Endothelial cell of umbilical vein (primary cell): ENCODE measurements around the gene CDC37L1. TPM values are rescaled to one million over a fixed set of nuclear protein-coding genes. Genes with fewer than 3 reads are reported as not detected.

ENCODE experiments used
- BruUV-seq: library from RNA; stranded (reverse); fragments of 400-500 nt; replicated peaks from 2 replicates; lab custom pipeline; 2021; lab: Mats Ljungman, UMichigan
- CTCF ChIA-PET: fragments of 300-600, 350-600 bp; sonication (Branson Sonifier 250); formaldehyde crosslinking; loops from one replicate; lab custom pipeline; 2021; ENCODE audit warnings: antibody characterized with exemption, inconsistent platforms; lab: Charles Lee
- POLR2A ChIA-PET: fragments of 300-600, 350-600 bp; sonication (Branson Sonifier 250); formaldehyde crosslinking; loops from one replicate; lab custom pipeline; 2021; ENCODE audit warnings: antibody characterized with exemption, inconsistent platforms; lab: Charles Lee
- DNase-seq: peaks from one replicate; pipeline ENCODE4 v3.0.0-alpha.2; 2011; ENCODE audit warnings: low read depth, low spot score
- FAIRE-seq: peaks from 2 replicates; lab custom pipeline; 2011; peaks lifted over from hg19 to GRCh38; lab: Jason Lieb, UNC
- H2AFZ ChIP-seq: 2 replicates; pipeline ENCODE4 v1.6.0; 2012; ENCODE audit warnings: low read depth, low read length, control low read depth, inconsistent platforms
- H3K27ac ChIP-seq: 2 replicates; pipeline ENCODE4 v1.5.1; 2011; ENCODE audit warnings: low read depth, mild to moderate bottlenecking, control low read depth, low read length, moderate library complexity; ENCODE audit not compliant: insufficient read depth
- H3K27me3 ChIP-seq, 2 experiments: 2 replicates each; pipeline versions ENCODE4 v1.6.0 to v1.6.1; 2011; ENCODE audit warnings: low read length in 2 of 2, mixed read lengths in 1 of 2; ENCODE audit not compliant: control insufficient read depth in 2 of 2, insufficient read depth in 2 of 2
- H3K36me3 ChIP-seq, 2 experiments: 2 replicates in 1 of 2; 3 replicates in 1 of 2; pipeline ENCODE4 v1.5.1; 2011; ENCODE audit warnings: low read length in 2 of 2, mild to moderate bottlenecking in 1 of 2, moderate library complexity in 1 of 2; ENCODE audit not compliant: control insufficient read depth in 2 of 2, insufficient read depth in 2 of 2; ENCODE audit errors: extremely low read depth in 1 of 2
- H3K4me1 ChIP-seq: 3 replicates; pipeline ENCODE4 v1.5.1; 2011; ENCODE audit warnings: mild to moderate bottlenecking, low read length; ENCODE audit not compliant: control insufficient read depth, insufficient read depth; ENCODE audit errors: extremely low read depth
- H3K4me2 ChIP-seq: 2 replicates; pipeline ENCODE4 v1.6.1; 2011; ENCODE audit warnings: low read length, control low read depth, mixed read lengths; ENCODE audit not compliant: insufficient read depth
- H3K4me3 ChIP-seq, 3 experiments: fragments of 200-600 bp in 1 of 3; sonication (generic), shearing (Covaris generic) in 1 of 3; replicated peaks in 1 of 3; 2 replicates each; pipeline ENCODE4 v1.5.1; 2011 to 2016; ENCODE audit warnings: control low read depth in 3 of 3, low read length in 3 of 3, mild to moderate bottlenecking in 2 of 3, inconsistent platforms in 1 of 3, low read depth in 1 of 3, moderate library complexity in 1 of 3; ENCODE audit not compliant: insufficient read depth in 1 of 3
- H3K79me2 ChIP-seq: 2 replicates; pipeline ENCODE4 v1.6.0; 2012; ENCODE audit warnings: low read length, inconsistent platforms; ENCODE audit not compliant: control insufficient read depth, insufficient read depth
- H3K9ac ChIP-seq: replicated peaks from 2 replicates; pipeline ENCODE3; 2011; ENCODE audit warnings: low read length, control low read depth; ENCODE audit not compliant: insufficient read depth; ENCODE audit errors: extremely low read depth
- H3K9me1 ChIP-seq: replicated peaks from 3 replicates; pipeline ENCODE4 v1.6.0; 2011; ENCODE audit warnings: mild to moderate bottlenecking, low read length; ENCODE audit not compliant: control insufficient read depth, insufficient read depth; ENCODE audit errors: extremely low read depth
- H3K9me3 ChIP-seq: replicated peaks from 2 replicates; pipeline ENCODE4 v1.5.1; 2012; ENCODE audit warnings: low read length, inconsistent platforms; ENCODE audit not compliant: control insufficient read depth, insufficient read depth
- H4K20me1 ChIP-seq: replicated peaks from 2 replicates; pipeline ENCODE3; 2011; ENCODE audit warnings: mild to moderate bottlenecking, low read length; ENCODE audit not compliant: control insufficient read depth, insufficient read depth; ENCODE audit errors: extremely low read depth
- CTCF ChIP-seq, 2 donors: IDR thresholded peaks; 1 replicate in 1 of 2; 2 replicates in 1 of 2; pipeline ENCODE4 v1.5.1; 2011; ENCODE audit warnings: low read length in 2 of 2, mild to moderate bottlenecking in 2 of 2, moderate library complexity in 2 of 2, control low read depth in 1 of 2, inconsistent platforms in 1 of 2, low read depth in 1 of 2; ENCODE audit not compliant: insufficient read depth in 1 of 2; ENCODE audit errors: extremely low read depth in 1 of 2
- EZH2 ChIP-seq: IDR thresholded peaks from 2 replicates; pipeline ENCODE4 v1.6.1; 2012; ENCODE audit warnings: borderline replicate concordance, low read depth, mild to moderate bottlenecking, moderate library complexity, low read length, inconsistent platforms; ENCODE audit not compliant: severe bottlenecking
- FOS ChIP-seq: IDR thresholded peaks from 2 replicates; pipeline ENCODE4 v1.6.1; 2011; ENCODE audit warnings: mild to moderate bottlenecking, low read length, moderate library complexity, borderline replicate concordance; ENCODE audit not compliant: insufficient read depth
- GATA2 ChIP-seq: IDR thresholded peaks from 2 replicates; pipeline ENCODE4 v1.7.0; 2011; ENCODE audit warnings: low read depth, mild to moderate bottlenecking, moderate library complexity, mixed read lengths, low read length; ENCODE audit not compliant: insufficient read length, insufficient read depth
- JUN ChIP-seq: IDR thresholded peaks from 2 replicates; pipeline ENCODE4 v1.6.1; 2011; ENCODE audit warnings: borderline replicate concordance, low read depth; ENCODE audit not compliant: insufficient read length, insufficient read depth
- MAX ChIP-seq: IDR thresholded peaks from 2 replicates; pipeline ENCODE4 v1.6.1; 2011; ENCODE audit not compliant: insufficient read depth, insufficient read length
- MYC ChIP-seq: IDR thresholded peaks from one replicate; pipeline ENCODE4 v1.6.1; 2011; ENCODE audit warnings: mild to moderate bottlenecking, low read depth, low read length
- POLR2A ChIP-seq: IDR thresholded peaks from 2 replicates; pipeline ENCODE4 v1.6.1; 2012; ENCODE audit warnings: low read depth, mild to moderate bottlenecking, control low read depth, low read length
- POLR2AphosphoS5 ChIP-seq: IDR thresholded peaks from 2 replicates; pipeline ENCODE4 v1.6.1; 2012; ENCODE audit warnings: low read depth, mild to moderate bottlenecking, control low read depth, low read length, moderate library complexity; ENCODE audit not compliant: insufficient read depth
- dilution Hi-C: fragments of 300-500 bp; cut with MboI; formaldehyde crosslinking; loops from one replicate; pipeline ENCODE4 v1.15.0; 2019; ENCODE audit warnings: low sequenced_read_pairs; ENCODE audit not compliant: extremely low pct_ligation_motif_present
- intact Hi-C: fragments of 100-400 bp; cut with micrococcal nuclease; formaldehyde crosslinking; loops from one replicate; pipeline ENCODE4 v1.10.0; 2022
- polyA plus RNA-seq, 4 experiments: library from polyadenylated mRNA; depleted of rRNA in 3 of 4; stranded (reverse) in 3 of 4; unstranded in 1 of 4; fragments of >200 nt; gene quantifications; 2 replicates each; pipeline versions ENCODE4 v1.2.1 to v1.2.3, GENCODE V29; 2011 to 2012; ENCODE audit warnings: missing spikeins in 1 of 4
- total RNA-seq: library from RNA; stranded (reverse); gene quantifications from 2 replicates; pipeline ENCODE4 v1.2.3, GENCODE V29; 2021

Gene CDC37L1
- total and polyA plus RNA-seq, 2 donors (not counting 3 experiments of a cell fraction or from before 2014, with no cell fraction given), result 2.6 to 6.8 TPM

GRCh38 chr9:4717815-4718214, 38.4 kb downstream of the CDC37L1 start:
- Histone ChIP-seq H3K27ac (no peak overlapping the region), H3K9me1 (no peaks in the 10 kb centered on the region), H3K79me2 (no peaks in the 10 kb centered on the region), H3K4me2 (no peak overlapping the region), H4K20me1 (no peaks in the 10 kb centered on the region), H3K4me3 (no peak overlapping the region), H3K36me3 (peaks cover 9 to 11% of the 10 kb centered on the region in 2 experiments), H3K9me3 (no peaks in the 10 kb centered on the region), H3K27me3 (no peaks in the 10 kb centered on the region), H3K9ac (no peak overlapping the region), H3K4me1 (no peaks in the 10 kb centered on the region), H2AFZ (no peak overlapping the region)
- intact Hi-C loops, result no loop called here
- dilution Hi-C loops, result no loop called here
- no TSS peak for BruUV-seq
- POLR2A ChIA-PET, result no interaction called here
- DNase-seq, result no peak
- FAIRE-seq, result no peak
- CTCF ChIA-PET, result no interaction called here
- TF ChIP-seq POLR2A (no peak), MAX (no peak), CTCF (IDR thresholded peaks at IDR 0.05; ENCODE audit: extremely low read depth in 1 of 2, insufficient read depth in 1 of 2, low read depth in 1 of 2, low read length in 2 of 2) (no peak), GATA2 (no peak), POLR2AphosphoS5 (no peak), EZH2 (no peak), JUN (no peak), MYC (no peak), FOS (no peak)
